HG03521 (cell line): ENCODE results near the gene SSBP3.

Source experiments
- ATAC-seq: cut with Tn5 transposase; IDR thresholded peaks from one replicate; pipeline ENCODE4 v1.9.1; 2021; ENCODE audit warnings: mild to moderate bottlenecking, moderate library complexity; ENCODE audit not compliant: unreplicated experiment

Gene SSBP3

DNA sequence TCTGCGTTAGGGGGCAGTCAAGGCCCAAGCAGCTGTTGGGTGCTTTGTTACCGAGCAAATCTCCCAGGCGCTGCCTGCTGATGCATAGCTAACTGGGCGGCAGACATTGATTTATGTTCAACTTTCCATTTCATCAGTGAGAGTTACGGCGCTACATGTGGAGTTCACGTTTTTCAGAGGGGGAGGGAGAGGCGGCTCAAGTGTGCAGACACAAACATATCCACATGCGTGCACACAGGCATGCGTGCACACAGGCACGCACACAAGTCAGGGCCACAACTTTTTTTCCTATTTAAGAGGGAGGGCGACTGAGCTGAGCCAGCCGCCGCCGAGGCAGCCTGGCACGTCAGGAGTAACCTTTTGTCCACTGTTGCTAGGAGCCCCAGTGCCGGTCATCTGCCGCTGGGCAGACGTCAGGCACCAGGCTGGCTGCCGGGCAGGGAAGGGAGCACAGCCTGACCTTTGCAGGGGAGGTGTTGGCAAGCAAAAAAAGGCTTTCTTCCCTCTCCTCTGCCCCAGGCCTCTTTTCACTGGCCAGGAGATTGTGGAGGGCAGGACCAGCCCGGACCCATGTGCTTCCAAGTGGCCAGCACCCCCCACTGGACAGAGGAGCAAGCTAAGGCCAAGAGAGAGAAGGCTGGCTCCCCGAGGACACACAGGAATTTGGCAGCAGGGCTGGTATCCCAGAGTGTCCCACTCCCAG is 133.0 kb downstream of the SSBP3 start:
- no peak for ATAC-seq

DNA sequence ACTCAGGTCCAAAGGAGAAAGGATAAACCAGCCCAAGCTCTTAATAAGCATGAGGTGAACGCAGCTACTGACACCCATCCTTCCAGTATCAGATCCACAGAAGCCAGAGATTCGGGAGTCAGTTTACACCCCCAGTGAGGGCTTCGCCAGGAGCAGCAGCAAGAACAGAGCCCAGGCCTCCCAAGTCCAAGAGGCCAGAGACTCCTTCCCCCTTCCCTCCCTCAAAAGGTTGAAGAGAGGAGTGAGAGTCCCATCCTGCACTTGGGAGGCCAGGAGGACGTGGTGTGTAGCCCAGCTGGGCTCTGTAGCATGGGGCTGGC is 133.5 kb downstream of the SSBP3 start:
- no peak for ATAC-seq

DNA sequence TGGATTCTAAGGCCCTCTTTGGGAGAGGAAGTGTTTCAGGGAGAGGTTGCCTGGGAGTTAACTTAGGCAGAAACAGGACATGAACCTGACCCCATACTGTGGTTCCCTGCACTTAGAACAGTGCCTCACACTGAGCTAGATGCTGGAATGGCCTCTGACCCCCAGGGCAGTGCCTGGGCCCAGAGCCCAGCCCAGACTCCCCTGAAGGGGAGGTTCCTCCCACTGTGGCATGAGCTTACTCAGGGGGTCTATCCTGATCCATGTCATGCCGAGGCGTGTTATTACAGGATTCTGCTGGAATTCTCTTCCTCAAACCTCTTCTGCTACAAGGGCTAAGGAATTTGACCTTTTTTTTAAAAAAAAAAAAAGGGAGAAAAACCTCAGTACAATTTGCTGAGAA is 134.1 kb downstream of the SSBP3 start:
- no peak for ATAC-seq

DNA sequence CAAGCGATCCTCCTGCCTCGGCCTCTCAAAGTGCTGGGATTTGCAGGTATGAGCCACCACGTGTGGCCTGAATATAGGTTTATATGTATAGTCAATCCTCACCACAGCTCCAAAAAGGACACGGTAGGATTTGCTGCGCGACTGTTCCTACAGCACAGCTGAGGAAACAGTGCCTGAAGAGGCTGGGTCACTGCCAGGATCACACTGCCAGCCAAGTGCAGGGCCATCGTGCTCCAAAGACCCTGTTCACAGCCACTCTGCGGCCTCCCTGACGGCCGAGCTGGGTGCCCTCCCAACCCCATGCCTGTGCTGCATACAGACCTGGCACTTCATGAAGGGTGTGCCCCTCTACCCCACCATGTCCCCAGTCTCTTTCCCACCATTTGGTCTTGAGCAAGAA is 134.9 kb downstream of the SSBP3 start:
- ATAC-seq = no peak

DNA sequence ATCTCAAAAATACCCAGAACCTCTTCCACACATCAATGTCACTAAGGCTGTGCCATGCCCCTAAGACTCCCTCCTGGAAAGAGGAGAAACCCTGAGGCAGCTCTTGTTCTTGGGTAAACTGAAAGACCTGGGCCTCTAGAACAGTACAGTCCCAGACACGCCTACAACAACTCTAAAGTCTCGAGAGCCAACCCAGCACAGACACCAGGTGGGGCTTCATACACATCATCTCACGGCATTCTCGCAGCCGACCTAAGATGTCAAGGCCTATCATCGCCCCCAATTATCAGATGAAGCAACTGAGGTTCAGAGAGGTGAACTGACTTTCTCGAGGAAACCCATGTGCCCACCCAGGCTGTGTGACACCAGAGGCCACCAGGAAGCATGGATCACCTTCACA is 135.7 kb downstream of the SSBP3 start:
- ATAC-seq = no peak

DNA sequence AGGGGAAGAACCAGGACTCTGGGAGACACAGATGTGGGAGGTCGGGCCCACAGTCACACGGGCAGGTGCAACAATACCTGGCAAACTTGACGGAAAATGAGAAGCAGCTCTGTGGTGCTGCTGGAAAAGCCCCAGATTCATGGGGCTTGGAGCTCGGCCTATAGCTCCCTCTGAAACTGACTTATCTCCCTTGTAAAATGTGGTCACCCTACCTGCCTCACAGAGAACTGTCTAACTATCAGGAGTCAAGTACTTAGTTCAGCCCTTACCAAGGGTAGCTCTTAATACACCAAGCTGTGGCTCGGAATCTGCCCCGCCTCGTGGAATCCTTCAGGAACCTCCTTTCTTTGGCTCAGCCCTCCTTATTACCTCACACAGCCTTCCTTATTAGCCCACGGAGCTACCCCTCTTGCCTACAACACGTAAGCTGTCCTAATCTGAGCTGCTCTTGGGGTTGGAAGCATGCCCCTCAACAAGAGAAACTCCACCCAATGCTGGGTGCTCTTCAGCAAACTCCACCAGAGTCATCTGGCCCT is 137.4 kb downstream of the SSBP3 start:
- no peak for ATAC-seq

DNA sequence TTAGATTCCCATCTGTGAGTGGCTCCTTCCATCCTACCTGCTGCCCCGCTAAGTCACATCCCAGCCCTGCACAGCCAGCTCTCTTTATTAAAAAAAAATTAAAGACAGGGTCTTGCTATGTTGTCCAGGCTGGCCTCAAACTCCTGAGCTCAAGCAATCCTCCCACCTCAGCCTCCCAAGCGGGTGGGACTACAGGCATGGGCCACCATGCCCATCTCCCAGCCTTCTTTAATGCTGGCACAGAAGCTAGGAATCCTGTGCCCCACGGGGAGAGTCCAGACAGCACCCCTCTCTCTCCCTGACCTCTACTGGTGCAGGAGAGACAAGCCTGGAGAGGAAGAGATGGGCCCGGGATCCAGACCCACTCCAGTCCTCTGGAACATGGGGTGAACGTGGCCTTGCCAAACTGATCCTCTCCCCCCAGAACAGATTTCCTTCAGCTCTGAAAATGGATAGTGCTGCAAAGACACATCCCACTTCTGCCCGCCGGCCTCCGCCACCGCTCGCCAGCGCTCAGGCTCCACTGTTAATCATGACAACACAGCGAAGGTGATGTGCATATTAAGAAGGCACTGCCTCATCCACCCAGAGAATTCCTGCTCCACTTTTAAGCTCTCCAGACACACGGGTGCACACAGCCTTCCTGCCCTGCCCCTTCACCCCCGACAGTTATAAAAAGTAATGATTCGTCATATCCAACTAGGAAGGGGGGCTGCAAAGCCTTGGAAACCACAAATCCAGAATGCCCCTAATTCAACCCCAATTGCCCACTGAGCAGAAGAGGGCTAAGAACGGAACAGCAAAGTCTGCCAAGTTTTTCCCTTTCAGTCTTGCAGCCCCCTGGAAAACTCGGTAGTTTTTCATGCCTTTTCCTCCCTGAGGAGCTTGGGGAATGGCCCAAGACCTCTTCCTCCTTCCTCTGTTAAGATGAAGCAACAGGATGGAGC is 138.1 kb downstream of the SSBP3 start:
- no peak for ATAC-seq

DNA sequence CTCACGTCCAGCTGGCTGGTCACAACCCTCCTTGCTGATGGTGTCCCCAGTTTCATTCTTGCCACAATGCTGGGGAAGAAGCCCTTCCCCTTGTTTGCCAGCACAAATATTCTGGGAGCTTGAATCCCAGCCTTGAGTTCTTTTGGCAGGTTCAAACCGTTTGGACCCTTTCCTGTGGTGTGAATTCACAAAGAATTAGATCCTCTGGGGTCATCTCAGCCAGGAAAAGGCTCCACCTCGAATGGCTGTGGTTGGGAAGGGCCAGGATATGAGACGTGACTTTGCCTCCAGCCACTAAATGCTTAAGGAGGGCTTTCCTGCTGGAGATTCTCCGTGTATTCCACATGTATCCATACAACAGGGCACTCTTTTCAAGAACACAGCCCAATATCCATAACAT is 139.3 kb downstream of the SSBP3 start:
- no peak for ATAC-seq

DNA sequence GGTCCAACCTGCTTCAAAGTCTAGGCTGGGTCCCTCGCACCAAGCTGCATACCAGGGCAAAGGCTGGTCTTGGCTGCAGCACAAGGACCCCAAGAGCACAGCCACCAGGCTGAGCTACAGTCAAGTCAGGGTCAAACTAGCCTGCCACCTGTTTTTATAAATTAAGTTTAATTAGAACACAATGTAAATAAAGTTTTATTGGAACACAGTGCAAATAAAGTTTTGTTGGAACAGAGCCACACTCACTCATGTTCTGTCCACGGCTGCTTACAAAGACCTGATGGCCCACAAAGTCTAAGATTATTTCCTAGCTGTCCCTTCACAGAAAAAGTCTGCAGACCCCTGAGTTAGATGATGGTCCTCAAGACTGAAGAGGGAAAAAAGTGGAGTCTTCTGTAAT is 140.0 kb downstream of the SSBP3 start:
- no peak for ATAC-seq

DNA sequence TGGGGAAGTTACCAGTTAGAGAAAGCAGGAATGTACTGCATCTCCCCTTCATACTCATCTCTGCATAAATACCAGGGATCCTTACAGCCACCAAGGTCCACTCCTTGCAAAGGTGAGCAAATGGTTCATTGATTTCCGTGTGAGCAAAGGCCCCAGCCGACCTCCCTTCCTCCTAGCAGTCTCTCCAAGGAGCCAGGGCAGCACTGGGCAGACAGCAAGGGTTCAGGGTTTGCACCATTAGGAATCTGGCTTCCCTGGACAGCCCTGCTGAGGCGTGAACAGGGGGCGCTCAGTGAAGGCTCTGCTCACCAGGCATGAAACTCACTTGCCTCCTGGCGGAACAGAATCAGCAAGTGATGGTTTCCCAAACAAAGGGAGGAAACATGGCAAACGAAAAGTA is 140.5 kb downstream of the SSBP3 start:
- no peak for ATAC-seq

DNA sequence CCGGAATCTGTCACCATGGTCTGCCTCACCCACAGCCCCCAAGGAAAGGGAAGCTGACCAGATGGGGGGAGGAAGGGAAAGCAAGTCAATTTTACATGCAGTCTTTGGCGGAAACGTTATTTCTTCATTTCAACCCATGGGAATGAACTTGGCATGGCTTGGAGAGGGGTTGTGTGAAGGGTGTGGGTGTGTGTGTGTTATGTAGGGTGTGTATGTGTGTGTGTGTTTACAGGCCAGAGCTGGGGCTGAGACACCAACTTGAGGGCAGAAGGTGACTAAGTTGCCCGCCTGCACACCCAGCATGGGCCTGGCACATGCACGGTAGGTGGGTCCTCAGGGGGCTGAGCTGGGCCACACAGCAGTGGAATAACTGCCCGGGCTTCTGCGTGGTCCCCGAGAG is 141.1 kb downstream of the SSBP3 start:
- ATAC-seq = no peak

DNA sequence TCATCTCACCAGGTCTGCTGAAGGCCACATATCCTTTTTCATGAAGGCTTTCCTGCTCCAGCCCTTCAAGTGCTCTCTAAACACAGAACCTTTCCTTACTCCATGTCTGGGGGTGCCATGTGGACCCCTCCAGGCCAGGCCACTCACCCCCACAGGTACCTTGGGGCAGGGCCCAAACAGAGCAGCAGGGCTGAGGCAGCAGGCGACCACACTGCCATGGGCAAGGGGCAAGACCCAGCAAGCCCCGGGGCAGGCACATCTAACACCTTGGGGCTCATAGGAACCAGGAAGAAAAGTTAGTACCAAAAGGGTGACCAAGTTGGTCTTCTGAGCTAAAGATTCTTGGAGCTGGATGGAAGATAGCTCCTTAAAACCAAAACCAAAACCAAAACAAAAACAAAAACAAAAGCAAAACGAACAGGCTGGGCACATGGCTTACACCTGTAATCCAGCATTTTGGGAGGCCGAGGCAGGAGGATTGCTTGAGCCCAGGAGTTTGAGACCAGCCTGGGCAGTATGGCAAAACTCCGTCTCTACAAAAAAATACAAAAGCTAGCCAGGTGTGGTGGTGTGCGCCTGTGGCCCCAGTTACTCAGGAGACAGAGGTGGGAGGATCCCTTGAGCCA is 142.5 kb downstream of the SSBP3 start:
- ATAC-seq = no peak

DNA sequence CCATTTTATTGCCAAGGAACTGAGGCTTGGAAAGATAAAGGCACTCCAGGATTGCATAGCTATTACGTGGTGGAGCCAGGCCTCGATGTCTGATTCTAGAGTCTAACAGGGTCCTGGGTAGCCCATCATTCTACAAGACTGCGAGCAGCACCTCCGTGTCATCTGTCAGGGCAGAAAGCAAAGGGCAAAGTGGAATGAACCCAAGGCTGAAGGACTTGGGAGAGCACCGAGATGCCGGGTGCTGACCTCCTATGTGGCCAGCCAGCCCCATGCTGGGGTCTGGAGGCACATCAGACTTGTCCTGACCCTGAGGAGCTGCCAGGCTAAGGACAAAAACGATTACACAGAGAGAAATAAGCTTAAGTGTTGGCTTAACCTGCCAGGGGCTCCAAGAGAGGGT is 143.9 kb downstream of the SSBP3 start:
- ATAC-seq = no peak

DNA sequence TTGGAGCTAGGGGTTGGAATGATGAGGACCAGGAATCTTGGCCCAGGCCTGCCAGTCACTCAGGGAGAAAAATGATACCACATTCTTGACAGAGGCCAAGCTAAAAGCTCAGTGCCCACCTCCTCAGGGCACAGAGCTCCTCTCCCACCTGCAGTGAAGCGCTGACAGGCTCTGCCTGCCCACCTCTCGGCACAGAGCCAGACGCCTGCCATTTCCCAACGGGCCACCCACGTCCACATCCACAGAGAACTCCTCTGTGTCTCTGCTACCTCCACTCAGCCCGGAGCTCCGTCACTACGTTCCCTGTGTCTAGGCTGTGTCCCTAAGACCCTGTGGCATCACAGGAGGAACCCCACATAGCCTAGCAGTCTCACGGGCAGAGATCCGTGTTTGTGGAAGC is 145.4 kb downstream of the SSBP3 start:
- ATAC-seq = no peak

DNA sequence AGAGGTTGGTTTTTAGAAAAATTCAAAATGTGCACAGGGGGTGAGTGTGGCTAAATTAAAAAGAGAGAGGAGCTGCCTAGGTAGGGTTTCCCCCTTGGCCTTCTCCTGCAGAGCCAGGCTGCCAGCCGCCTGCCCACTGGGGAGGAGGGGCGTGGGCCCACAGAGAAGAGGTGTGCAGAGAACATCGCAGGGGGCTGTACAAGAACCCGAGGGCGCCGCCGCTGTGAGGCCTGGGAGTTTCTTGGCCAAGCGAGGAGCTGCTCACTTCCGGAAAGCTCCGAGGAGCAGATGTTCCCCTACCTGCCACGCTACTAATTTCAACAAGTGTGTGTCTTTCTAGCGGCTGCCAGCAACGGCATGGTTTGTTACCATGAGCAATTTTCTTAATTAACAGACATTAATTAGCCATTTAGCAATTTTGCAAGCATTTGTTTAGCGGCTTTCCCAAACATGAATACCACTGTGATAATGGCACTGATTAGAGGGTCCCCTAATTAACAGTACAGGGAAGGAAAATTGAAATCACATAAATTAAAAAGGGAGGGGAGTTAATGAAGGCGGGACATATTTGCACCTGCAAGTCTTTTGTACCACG is 146.6 kb downstream of the SSBP3 start:
- ATAC-seq = no peak

DNA sequence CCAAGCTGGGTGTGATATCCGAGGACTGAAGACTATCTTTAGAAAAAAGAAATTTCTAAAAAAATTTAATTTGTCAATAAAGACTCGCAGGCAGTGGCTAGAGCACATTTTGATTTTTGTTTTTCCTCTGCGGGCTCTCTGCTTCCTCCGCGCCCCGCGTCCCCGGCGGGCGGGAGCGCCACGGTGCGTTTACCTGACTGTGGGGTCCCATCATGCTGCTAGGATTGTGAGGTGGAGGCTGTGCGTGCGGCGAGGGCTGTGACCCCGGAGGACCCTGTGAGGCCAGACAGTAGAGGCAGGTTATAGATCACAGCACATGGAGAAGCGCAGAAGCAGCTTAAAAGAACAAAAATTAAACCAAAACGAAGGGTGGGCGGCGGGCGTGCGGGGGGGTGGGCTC is 148.3 kb downstream of the SSBP3 start:
- no peak for ATAC-seq

DNA sequence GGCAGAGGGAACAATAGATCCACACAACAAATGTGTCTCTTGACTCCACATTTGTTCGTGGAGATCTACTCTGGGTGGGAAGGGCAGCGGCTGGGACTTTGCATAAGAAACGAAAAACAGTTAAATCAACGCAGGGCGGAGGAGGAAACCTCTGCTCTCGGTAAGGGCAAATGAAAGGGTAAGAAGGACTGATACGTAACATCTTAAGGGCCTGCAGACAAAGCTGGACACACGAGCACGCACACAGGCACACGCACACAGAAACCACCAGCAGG is 148.9 kb downstream of the SSBP3 start:
- ATAC-seq = no peak

DNA sequence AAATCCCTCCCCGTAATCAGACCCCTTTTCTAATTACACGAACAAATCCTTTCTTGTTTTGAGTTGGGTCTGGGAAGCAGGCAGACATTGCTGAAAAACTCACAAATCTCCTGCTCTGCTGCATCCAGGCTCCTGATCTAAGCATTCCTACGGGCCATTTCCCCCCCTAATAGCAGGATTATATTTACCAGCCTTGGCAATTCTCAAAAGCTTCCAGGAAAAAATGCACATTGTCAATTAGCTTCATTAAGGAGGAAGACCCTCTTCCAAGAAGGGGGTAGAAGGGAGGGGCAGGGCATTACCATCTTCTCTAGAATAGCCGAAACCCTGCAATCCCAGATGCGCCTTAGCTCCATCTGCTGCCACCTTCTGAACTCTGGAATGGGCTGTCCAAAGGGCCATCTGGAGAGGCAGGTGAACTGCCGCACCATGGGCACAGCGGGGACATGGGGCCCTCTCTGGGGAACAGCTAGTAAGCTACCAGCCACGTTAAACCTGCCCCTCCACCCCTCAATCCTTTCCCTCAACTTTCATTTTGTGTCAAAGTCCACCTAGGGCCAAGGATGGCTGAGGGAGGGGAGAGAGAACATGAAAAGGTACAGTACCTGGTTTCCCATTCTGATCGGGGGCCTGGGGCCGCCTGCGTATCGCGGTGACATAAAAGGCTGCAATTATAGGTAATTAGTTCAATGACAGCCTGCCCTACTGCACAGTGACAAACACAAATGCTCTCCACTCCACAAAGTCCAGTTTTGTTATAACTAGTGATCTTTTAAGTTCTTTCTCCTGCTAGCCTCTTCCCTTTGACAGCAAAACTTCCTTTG is 149.5 kb downstream of the SSBP3 start:
- no peak for ATAC-seq

DNA sequence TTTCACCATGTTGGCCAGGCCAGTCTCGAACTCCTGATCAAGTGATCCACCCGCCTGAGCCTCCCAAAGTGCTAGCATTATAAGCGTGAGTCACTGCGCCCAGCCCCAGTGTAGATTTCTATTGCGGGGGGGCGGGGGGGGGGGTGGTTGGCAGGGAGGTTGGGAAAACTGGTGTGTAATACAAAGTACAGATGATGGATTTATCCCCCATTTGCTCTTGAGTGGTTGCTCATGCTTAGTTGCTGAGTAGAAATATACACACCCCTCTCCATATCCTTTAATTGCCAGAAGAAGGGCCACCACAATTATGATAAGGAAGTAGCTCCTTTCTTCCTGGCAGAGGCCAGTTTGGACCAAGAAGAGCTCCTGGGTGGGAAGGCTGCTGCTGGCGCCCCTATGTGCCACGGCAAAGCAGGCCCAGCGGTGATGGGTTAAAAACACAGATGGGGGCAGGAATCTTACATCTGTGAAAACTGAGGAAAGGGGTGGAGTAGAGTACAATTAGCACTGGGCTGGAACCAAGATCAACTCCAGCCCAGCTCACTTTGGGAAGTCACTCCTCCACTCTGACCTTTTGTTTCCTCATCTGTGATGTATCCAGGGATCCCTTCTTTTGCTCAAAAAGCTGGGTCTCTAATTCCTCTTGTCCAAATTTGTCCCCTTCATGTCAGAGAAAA is 151.0 kb downstream of the SSBP3 start:
- ATAC-seq = no peak

DNA sequence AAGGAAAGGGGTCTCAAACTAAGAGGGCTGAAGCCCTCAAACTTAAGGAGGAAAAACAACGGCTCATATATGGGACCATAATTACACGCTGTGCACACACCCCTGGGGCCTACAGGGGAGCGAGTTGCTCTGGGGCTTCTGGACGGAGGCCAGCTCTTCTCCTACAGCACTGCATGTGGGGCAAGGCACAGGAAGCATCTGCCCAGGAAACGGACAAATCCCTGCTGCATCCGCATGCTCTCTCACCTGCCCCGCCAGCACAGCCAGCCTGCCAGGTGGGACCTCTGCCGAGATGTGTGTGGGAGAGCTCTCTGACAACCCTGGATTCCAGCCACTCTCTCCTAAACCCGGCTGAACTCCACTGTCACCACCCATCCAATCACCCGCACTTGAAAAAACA is 152.1 kb downstream of the SSBP3 start:
- ATAC-seq = no peak
